Measurements from ENCODE around the gene SORT1.
A peak's percentile ranks its signal among the peaks of the same experiment; 100 is the strongest.

Gene SORT1

GRCh38 chr1:109270623-109271317, 126.9 kb downstream of the SORT1 start:
- DNase-seq = no peak

GRCh38 chr1:109269981-109270622, 127.6 kb downstream of the SORT1 start:
- DNase-seq = no peak

- no peak for DNase-seq
Observed at GRCh38 chr1:109269212-109269980, 128.3 kb downstream of the SORT1 start.

- DNase-seq = no peak
Observed at GRCh38 chr1:109268431-109269211, 129.1 kb downstream of the SORT1 start.

GRCh38 chr1:109267743-109268300, 129.9 kb downstream of the SORT1 start:
- DNase-seq = no peak

GRCh38 chr1:109266965-109267364, 130.8 kb downstream of the SORT1 start:
- DNase-seq = no peak

GRCh38 chr1:109265741-109266330, 131.9 kb downstream of the SORT1 start:
- DNase-seq = no peak

GRCh38 chr1:109265016-109265415, 132.7 kb downstream of the SORT1 start:
- no peak for DNase-seq

- DNase-seq = no peak
Observed at GRCh38 chr1:109264379-109264755, 133.4 kb downstream of the SORT1 start.

- DNase-seq = peak; percentile 91
Observed at GRCh38 chr1:109263597-109264378, 133.9 kb downstream of the SORT1 start.

GRCh38 chr1:109263234-109263596, 134.5 kb downstream of the SORT1 start:
- DNase-seq = no peak

GRCh38 chr1:109262231-109263055, 135.3 kb downstream of the SORT1 start:
- no peak for DNase-seq

- DNase-seq = no peak
Observed at GRCh38 chr1:109261578-109261977, 136.1 kb downstream of the SORT1 start.

GRCh38 chr1:109261006-109261405, 136.7 kb downstream of the SORT1 start:
- DNase-seq = no peak

- no peak for DNase-seq
Observed at GRCh38 chr1:109259674-109260557, 137.8 kb downstream of the SORT1 start.

Measured in activated CD4-positive, alpha-beta T cell treated with anti-CD3 and anti-CD28 coated beads for 48 hours (primary cell).